ENCODE results near the gene RPGRIP1L.

Gene RPGRIP1L

DNA sequence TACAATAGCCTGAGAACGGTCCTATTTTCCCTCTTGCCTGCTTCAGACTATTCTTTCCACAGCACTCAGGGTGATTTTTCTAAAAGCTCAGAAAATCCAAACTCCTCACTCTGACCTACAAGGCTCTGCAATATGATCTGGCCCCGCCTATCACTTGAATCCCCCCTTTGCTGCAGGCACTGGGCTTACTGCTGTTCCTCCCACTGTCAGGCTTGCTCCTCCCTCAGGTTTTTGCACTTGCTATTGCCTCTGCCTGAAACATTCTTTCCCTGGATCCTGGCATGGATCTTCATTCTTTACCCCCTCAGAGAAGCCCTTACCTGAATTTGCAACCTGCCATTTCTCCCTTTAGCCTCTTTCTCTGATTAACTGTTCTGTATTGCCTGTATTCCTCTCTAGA, 52.3 kb downstream of the RPGRIP1L start:
- DNase-seq (ENCODE audit: low spot score) = no peak

DNA sequence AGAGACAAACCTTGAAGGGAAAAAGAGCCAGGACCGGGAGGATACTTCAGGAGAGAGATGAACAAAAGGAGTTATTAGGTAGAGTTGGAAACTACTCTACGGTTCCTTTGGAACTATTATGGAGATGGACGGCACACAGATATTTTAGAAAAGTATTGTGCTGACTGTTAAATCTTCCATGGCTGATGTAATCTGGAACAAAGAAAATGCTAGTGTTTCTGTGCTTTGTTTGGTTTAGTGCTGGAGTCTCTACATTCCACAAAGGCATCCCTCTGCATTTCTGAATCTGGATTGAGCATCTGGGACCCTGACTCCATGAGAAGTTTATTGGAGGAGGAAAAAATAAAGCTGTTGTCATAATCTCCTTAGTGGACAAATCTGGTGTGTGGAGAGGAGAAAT, 57.2 kb downstream of the RPGRIP1L start:
- DNase-seq (ENCODE audit: low spot score) = no peak

DNA sequence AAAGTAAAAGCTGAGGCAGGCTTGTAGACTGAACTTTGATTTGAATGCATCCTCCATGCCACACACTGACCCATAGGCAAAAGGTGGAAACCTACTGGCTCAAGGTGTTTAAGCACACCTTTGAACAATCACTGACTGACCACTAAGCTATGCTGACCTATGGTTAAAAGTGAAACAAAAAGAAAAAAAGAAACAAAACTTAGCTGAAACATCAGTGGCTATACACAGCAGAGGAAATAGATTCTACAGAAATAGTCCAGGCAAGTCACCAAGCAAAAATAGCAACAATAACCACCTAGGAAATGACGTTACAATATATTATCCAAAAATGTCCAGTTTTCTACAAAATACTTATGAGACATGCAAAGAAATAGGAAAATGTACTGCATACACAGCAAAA, 60.2 kb downstream of the RPGRIP1L start:
- DNase-seq (ENCODE audit: low spot score) = no peak

DNA sequence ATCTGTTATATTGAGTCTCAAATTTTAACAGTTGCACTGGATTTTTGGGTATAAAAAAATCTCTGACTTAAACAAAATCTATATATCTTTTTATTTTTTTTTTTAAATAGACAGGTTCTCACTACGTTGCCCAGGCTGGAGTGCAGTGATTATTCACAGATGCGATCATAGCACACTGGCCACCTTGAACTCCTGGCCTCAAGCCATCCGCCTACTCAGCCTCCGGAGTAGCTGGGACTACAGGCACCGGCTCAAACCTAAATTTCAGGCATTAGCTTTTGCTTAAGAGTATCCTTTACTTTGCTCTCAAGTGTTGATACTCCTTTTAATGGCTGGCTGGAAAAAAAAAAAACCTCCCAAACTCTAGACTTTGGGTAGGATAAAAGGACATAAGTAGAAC, 61.6 kb downstream of the RPGRIP1L start:
- no peak for DNase-seq (ENCODE audit: low spot score)

DNA sequence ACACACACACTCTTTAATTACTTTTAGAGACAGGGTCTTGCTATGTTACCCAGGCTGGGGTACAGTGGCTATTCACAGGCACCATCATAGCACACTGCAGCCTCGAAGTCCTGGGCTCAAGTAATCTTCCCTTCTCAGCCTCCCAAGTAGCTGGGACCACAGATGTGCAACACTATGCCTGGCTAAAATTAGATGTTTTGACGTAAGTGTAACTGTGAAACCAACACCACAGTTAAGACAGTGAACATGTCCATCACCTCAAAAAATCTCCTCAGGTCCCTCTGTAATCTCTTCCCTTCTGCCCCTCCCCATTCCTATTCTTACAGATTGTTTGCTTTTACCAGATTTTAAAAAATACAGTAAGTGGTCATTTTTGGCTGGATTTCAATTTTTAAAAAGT, 66.7 kb downstream of the RPGRIP1L start:
- no peak for DNase-seq (ENCODE audit: low spot score)

DNA sequence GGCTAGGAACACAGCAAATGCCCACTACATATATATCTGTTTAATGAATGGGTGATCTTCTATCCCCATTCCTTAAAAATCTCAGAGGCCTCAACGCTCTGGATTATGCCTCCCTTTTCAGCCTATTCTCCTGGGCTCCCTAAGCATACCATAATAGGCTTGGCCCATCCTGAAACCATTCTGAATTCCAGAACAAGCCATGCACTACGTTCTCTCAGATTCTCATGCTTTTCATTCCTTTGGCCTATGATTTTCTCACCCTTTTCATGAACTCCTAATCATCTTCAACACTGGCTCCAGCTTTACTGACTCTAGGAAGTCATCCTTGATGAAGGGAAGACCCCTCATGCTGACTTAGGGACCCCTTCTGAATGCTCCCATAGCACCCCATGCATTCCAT, 71.1 kb downstream of the RPGRIP1L start:
- DNase-seq (ENCODE audit: low spot score) = no peak

DNA sequence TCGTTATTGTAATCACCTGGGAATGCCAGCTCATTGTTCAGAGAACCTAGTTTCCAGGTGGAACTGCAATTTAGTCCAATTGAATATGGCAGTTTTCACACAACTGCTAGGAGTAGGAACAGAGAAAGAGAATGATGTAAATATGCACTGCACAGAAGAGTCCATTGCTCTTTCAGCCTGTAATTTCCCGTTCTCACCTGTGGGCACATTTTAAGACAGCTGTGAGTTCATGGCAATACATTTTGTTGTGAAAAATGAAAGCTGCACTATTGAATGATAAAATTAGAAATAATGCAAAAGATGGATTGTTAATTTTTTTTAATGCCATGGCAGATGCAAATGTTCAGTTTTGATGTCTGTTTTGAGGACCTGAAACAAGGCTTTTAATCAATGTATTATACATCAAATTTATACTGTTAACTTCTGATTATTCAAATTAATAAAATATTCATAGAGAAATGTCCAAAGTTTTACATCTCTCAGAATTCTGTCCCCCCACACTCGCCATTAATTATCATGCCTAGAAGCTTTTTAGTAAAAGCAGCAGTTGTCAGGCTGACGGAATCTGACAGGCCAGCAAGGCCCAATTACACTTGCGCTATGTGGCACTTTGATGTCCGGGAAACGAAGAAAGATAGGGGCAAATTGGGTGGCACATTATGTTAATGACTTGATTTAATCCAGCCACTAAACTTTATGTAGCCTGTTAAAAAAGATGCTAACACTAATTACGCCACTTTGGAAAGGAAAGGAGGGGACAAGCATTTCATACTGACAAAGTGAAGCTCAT, 72.2 kb downstream of the RPGRIP1L start:
- no peak for DNase-seq (ENCODE audit: low spot score)

DNA sequence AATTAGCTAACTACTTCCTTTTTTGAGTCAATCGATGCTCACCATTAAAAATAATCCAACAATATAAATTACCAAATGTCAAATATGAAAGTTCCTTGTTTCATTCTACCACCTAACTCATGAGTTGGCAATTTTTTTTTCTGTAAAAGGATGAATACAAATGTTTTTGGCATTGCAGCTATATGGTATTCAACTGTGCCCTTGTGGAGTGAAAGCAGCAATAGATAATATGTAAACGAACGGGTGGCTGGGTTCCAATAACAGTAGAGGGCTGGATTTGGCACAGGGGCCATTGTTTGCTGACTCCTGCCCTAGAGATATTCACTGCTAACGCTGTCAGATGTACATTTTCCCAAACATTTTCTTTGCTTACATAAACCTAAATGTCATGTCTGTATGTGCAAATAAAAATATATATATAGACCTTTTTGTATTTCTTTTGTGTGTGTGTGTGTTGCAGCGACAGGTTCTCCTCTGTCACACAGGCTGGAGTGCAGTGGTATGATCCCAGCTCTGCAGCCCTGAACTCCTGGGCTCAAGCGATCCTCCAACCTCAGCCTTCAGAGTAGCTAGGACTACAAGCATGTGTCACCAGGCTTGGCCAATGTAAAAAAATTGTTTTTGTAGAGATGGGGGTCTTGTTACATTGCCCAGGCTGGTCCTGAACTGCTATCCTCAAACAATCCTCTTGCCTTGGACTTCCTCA, 73.9 kb downstream of the RPGRIP1L start:
- DNase-seq (ENCODE audit: low spot score) = no peak

DNA sequence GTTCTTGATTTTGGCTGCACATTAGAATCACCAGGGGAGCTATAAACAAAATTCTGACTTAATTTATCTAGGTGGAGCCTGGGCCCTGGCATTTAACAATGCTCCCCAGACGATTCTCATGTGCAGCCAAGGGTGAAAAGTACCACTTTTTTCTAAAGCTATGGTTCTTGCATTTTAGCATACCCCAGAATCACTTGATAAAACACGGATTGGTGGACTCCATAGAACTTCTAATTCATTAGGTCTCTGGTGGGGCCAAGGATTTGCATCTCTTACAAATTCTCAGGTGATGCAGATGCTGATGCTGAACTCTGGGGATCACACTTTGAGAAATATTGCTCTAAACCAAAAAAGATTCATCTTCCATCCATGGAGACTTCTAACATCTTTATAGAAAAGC, 74.5 kb downstream of the RPGRIP1L start:
- DNase-seq (ENCODE audit: low spot score) = no peak

DNA sequence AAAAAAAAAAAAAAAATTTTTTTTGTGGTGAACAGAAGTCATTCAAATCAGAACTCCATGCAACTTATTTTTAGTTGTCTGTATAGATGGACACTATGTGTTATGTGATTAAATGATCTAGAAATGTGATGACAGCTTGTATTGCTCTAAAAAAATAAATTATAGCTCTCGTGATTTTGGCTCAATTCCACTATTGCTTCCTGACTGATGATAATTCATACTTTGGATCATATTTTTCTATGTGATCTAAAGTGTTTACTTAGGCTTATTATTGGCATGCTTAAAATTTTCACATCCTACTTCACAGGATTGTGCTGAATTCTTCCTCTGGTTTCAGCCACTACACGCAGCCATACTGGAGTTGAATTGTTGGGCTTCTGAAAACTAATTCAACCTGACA, 76.8 kb downstream of the RPGRIP1L start:
- DNase-seq (ENCODE audit: low spot score) = no peak

DNA sequence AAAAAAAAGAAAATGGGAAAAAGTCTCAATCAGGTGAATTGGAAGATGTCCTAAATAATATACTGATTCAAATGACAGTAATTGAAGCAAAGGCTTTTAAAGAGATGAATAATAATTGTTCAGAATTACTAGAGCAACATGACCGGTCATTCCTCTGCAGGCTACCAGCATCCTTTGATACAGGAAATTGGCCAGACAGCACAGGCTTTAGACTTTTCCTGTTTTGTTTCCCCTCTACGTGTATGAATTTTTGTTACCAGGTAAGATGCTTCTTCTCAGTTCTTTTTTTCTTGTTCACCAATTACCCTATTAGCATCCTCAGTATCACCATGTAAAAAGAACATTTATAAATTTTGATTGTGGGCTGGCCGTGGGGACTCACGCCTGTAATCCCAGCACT, 77.5 kb downstream of the RPGRIP1L start:
- no peak for DNase-seq (ENCODE audit: low spot score)

DNA sequence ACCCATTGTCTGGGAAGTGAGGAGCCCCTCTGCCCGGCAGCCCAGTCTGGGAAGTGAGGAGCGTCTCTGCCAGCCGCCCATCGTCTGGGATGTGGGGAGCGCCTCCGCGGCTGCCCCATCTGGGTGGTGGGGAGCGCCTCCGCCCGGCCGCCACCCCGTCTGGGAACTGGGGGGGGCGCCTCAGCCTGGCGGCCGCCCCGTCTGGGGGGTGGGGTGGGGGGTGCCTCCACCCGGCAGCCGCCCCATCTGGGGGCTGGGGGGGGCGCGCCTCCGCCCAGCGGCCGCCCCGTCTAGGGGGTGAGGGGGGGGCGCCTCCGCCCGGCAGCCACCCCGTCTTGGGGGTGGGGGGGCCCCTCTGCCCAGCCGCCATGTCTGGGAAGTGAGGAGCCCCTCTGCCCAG, 78.4 kb downstream of the RPGRIP1L start:
- no peak for DNase-seq (ENCODE audit: low spot score)

DNA sequence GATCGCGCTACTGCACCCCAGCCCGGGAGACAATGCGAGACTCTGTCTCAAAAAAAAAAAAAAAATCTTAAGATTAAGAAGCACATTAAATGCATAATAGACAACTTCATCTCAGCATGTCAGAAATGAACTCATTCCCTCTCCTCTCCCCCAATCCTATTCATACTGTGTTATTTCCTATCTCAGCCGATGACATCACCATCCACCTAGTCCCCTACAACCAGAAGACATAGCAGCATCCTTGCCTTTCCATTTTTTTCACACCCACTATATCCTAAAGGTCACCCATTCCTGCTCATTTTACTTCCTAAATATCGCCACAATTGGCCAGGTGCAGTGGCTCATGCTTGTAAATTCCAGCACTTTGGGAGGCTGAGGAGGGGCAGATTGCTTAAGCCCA, 81.3 kb downstream of the RPGRIP1L start:
- DNase-seq (ENCODE audit: low spot score) = no peak

DNA sequence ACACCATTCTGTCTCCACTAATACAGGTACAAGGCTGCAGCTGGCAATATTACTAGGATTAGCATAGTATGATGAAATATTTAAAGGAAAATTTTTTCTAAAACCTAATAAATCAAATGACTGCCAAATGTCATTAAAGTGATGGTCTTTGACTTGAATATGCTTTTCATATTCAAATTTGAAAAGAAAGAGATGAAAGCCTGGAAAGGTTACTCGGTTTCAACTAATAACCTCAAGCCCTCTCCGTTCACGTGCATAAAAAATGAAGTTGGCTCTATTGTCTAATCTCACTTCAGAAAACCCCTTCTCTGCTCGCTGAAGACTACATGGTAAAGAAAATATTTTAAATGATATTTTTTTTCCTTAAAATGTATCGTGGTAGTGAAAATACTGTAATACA, 83.2 kb downstream of the RPGRIP1L start:
- no peak for DNase-seq (ENCODE audit: low spot score)

DNA sequence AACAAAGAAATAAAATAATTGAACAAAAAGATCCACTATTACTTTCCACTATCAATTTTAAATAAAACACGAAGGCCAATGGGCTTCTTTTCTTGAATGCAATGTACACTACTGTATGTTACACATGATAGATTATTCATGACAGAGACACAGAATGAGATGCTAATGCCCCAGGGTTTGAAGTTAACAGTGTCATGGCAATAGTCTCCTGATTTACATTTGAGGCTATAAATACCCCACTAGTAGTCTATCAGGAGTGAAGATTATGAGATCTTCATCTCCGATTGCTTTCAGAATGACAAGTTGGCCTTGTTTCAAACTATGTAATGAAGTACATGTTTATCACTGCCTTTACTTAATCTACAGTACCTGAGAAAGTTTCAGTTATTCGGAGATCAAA, 84.4 kb downstream of the RPGRIP1L start:
- DNase-seq (ENCODE audit: low spot score) = no peak

DNA sequence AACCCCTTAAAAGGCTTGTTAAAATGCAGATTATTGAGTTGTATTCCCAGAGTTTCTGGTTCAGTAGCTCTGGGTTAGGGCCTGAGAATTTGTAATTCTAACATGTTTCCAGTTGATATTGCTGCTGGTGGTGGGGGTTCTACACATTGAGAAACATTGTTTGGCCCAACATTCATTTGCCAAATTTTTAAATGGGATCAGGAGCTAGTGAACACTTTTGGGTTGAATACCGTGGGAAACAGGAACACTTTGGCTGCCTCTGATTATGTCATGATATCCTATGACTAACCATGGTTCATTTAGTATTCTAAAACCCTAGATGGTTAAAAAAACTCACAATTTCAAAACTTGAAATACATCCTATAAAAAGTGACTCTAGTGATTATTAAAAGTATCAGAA, 89.3 kb downstream of the RPGRIP1L start:
- DNase-seq (ENCODE audit: low spot score) = no peak

DNA sequence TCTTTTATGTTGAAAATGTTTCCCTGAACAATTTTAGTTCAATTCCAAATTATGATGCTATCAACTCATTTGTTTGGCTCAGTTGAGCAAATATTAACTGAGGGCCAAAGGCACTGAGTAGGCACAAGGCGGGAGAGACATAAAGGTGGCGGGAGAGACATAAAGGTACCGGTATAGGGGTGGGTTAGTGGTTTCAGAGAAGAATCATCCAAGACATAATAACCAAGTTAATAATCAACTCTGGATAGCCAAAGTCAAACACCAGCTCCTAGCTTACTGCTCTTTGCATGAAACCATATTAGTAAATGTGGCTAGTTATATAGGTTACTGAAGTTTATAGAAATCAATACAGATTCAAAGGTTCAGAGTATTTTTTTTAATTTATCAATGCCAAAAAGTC, 91.7 kb downstream of the RPGRIP1L start:
- no peak for DNase-seq (ENCODE audit: low spot score)

DNA sequence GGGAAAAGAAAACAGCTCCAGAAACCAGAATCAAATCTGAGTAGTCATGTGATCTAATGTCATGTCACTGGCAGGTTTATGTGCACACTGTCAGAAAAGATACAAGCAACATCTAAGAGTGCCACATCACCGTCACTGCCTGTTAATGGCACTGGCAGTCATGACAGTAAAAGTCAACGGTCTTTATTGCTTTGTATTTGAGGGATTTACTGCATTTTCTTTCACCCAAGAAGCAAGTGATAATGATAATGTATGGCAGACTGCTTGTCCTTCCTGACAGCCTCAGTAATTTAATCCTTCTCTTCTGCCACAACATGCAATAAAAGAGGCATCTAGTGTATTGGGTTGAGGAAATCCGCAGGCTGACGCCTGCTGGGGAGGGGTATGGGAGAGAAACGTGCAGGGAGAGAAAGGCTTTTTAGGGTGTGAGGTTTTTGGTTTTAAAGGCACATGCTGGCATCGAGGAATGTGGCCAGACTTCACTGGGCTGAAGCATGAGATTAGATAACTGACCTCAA, 92.4 kb downstream of the RPGRIP1L start:
- DNase-seq (ENCODE audit: low spot score) = no peak

DNA sequence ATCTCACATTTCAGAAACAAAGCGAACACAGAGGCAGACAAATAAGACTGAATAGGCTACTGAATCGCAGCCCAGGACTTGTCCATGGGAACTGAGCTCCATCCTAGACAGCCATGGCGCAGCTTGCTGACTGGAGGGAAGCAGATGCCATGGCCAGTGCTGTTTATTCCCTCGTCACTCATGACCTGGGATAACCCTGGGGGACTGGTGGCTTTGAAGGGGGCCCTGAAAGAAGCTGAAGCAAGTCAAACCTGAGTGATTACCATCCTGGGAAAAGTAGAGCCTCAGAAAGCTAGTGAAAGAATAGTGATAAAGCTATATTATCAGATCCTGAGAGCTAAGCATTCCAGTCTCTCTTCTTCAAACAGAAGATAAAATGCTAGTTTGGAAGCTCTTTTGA, 94.1 kb downstream of the RPGRIP1L start:
- DNase-seq (ENCODE audit: low spot score) = no peak

DNA sequence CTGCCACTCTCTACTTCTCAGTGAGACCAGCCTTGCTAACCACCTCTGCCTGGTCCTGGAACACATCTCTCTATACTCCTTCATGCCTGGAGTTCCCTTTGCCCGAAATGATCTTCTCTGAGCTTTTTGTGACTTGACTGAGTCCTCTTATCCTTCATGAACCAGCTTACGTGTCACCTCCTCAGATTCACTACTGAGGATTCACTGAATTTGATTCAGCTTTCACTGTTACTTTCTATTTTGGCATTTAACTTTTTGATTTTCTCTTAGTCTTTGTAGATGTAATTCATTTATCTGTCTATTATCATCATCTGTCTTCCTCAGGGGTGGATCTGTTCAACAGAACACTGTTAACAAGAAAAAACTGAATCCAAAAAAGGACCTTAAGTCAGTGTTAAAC, 95.6 kb downstream of the RPGRIP1L start:
- DNase-seq (ENCODE audit: low spot score) = no peak

DNA sequence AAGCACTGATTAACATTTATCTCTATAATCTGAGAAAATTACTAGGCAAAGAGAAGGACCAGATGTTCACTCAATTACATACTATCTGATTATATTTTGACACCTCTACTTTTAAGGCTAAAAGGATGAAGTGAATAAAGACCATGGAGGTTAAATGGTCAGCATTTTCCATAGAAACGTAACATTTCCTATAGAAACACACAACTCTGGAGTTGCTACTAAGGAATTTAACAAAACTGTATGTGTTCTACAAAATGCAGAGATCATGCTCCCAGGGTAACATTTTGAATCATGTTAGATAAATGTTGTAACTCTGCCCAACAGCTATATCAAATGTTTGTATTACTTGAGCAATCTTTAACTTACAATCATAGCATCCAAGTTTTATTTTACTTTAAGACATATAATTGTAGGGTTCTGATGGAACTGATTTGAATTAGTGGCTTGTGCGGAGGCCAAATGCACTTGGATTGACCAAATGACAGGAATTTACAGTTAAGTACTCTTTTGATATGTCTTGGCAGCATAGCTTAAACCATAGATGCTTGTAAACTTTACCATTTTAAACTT, 97.7 kb downstream of the RPGRIP1L start:
- no peak for DNase-seq (ENCODE audit: low spot score)

DNA sequence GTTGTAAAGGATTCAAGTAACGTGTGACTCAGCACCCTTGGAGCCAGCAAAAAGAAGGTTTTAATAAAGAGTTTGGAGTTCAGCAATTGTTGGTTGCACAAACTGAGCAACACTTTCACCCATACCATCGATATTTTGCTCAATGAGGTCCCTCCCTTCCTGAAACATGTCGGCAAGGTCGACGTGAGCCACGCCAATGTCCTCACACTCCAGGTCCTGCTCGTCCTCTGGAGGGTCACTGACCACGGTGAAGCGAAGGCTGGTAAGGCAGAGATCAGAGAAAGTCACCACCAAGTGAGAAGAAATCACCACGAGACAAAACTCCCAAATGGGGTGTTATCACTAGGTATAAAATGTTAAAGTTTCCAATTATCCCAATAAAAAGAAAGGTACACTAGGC, 98.3 kb downstream of the RPGRIP1L start:
- no peak for DNase-seq (ENCODE audit: low spot score)

DNA sequence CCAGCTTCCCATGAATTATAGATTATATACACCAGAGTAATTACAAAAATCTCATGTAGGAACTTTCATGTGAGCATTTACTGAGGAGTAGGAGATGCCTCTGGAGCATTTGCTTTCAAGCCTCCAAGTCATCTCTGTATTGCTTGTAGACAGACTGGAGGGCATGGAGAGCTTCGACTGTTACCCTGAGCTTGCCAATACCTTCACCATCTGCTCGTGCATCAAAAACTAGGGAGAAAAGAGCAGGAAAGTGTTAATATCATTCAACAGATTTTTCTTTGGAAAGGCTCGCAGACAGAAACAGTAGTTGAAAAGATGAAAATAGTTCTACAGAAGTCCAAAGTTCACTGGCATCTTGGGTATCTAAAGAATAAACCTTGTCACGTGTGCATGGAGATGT, 101.7 kb downstream of the RPGRIP1L start:
- no peak for DNase-seq (ENCODE audit: low spot score)
